ENCODE results near the gene OR6K2. TPM values are rescaled to one million over a fixed set of nuclear protein-coding genes. Genes with fewer than 3 reads are reported as not detected.

Gene OR6K2
- total RNA-seq (not detected in 2 replicates), polyA plus RNA-seq (not detected in 2 replicates)

DNA sequence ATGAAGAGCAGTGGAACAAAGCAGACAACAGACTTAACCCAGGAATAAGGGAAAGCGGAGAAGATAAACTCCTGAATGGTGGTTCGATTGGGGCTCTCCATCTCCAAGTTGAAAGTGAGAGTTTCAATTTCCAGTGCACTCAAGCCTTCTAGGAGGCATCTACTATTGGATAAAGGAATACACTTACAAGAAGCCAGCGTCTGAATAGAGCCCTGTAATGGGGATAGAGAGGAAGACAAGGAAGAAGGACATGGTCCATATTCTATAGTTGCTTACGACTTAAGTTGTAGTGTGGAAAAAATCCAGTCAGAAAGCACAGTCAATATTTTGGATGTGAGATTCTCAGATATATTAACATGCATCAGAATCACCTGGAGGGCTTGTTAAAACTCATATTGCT is at the start of gene OR6K2:
Gene OR6K2 (minus strand): TSS at position 101 of the 400 bp plus-strand sequence. CDS start 0 bp downstream, at position 101.
- H3K36me3 ChIP-seq, result no peaks in the 10 kb centered on the region
- no peak for DNase-seq (ENCODE audit: low read depth in 1 of 2, low spot score in 1 of 2)
- no peaks in the 10 kb centered on the region for H3K4me1 ChIP-seq (ENCODE audit: low read depth)
- H3K4me3 ChIP-seq, result no peak within 1 kb of the TSS
- H3K27me3 ChIP-seq, result no peaks in the 10 kb centered on the region
- TF ChIP-seq, protein P1, sequence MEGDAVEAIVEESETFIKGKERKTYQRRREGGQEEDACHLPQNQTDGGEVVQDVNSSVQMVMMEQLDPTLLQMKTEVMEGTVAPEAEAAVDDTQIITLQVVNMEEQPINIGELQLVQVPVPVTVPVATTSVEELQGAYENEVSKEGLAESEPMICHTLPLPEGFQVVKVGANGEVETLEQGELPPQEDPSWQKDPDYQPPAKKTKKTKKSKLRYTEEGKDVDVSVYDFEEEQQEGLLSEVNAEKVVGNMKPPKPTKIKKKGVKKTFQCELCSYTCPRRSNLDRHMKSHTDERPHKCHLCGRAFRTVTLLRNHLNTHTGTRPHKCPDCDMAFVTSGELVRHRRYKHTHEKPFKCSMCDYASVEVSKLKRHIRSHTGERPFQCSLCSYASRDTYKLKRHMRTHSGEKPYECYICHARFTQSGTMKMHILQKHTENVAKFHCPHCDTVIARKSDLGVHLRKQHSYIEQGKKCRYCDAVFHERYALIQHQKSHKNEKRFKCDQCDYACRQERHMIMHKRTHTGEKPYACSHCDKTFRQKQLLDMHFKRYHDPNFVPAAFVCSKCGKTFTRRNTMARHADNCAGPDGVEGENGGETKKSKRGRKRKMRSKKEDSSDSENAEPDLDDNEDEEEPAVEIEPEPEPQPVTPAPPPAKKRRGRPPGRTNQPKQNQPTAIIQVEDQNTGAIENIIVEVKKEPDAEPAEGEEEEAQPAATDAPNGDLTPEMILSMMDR (IDR thresholded peaks at IDR 0.05; ENCODE audit: low read depth, low read length), result no peak
- no peaks in the 10 kb centered on the region for H3K9me3 ChIP-seq (ENCODE audit: low read depth)
- no peak within 1 kb of the TSS for H3K27ac ChIP-seq

DNA sequence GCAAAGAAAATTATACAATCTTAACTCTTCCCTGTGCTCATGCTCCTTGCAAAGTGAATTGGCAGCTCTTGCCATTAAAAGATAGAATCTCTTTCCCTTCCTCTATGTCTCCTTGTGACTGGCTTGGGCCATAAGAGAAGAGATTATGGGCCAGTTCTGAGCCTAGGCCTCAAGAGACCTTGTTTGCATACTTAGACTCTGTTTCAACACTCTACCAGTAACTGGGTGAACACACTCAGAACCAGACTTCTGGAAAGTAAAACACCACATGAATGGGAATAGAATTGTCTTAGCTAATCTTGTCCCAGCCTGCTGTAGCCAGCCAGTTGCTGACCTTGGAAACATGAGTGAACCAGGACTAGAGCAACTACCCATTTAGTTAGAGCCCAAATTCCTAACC is 35.4 kb upstream of the OR6K2 start:
- TF ChIP-seq, protein P1 (IDR thresholded peaks at IDR 0.05; ENCODE audit: low read depth, low read length), result no peak
- DNase-seq (ENCODE audit: low read depth in 1 of 2, low spot score in 1 of 2), result no peak
- H3K27me3 ChIP-seq, result no peaks in the 10 kb centered on the region
- no peak overlapping the region for H3K4me3 ChIP-seq
- no peak overlapping the region for H3K27ac ChIP-seq
- H3K4me1 ChIP-seq (ENCODE audit: low read depth), result no peaks in the 10 kb centered on the region
- no peaks in the 10 kb centered on the region for H3K36me3 ChIP-seq
- no peaks in the 10 kb centered on the region for H3K9me3 ChIP-seq (ENCODE audit: low read depth)

DNA sequence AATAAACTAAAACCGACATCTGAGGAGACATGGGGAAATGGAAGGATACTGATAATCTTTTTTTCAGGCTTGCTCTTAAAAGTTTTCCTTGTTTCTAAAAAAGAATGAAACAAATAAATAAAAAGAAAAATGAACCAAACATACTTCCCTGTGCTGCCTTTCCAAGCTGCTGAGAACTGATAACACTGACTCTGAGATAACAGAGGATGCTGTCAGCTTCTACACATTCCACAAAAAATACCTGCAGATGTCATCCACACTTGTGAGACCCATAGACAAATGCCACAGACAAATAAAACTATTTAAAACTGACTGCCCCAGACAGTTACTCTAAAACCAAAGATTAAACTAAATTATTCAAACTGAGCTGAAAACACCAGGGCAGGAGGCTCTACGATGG is 32.1 kb upstream of the OR6K2 start:
- no peaks in the 10 kb centered on the region for H3K27me3 ChIP-seq
- TF ChIP-seq, protein P1 (IDR thresholded peaks at IDR 0.05; ENCODE audit: low read depth, low read length), result no peak
- H3K36me3 ChIP-seq, result no peaks in the 10 kb centered on the region
- no peak overlapping the region for H3K27ac ChIP-seq
- no peak for DNase-seq (ENCODE audit: low read depth in 1 of 2, low spot score in 1 of 2)
- H3K4me3 ChIP-seq, result no peak overlapping the region
- H3K9me3 ChIP-seq (ENCODE audit: low read depth), result no peaks in the 10 kb centered on the region
- H3K4me1 ChIP-seq (ENCODE audit: low read depth), result no peaks in the 10 kb centered on the region

DNA sequence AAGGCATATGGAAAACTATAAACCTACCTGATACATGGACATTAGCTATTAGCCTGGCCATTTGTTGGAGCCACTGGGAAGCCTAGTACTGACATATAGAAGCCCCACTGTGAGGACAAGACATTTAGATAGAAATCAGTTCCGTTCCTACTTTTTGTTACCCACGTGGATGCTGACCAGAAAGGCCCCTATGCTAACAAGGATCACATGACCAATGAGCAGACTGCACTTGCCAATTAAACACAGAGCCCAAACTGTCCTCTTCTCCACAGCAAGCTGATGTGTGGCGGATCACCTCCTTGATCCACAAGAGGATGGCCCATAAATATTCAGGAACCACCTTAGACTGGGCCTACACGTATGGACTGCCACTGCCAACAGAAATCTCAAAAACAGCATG is 31.3 kb upstream of the OR6K2 start:
- Histone ChIP-seq H3K36me3 (no peaks in the 10 kb centered on the region), H3K27ac (no peak overlapping the region), H3K4me3 (no peak overlapping the region), H3K9me3 (ENCODE audit: low read depth) (no peaks in the 10 kb centered on the region), H3K27me3 (no peaks in the 10 kb centered on the region), H3K4me1 (ENCODE audit: low read depth) (no peaks in the 10 kb centered on the region)
- TF ChIP-seq, protein P1 (IDR thresholded peaks at IDR 0.05; ENCODE audit: low read depth, low read length), result no peak
- DNase-seq (ENCODE audit: low read depth in 1 of 2, low spot score in 1 of 2), result no peak

GRCh38 chr1:158730453-158730852 is 30.0 kb upstream of the OR6K2 start:
- Histone ChIP-seq H3K4me3 (no peak overlapping the region), H3K36me3 (no peaks in the 10 kb centered on the region), H3K27me3 (no peaks in the 10 kb centered on the region), H3K4me1 (ENCODE audit: low read depth) (no peaks in the 10 kb centered on the region), H3K27ac (no peak overlapping the region), H3K9me3 (ENCODE audit: low read depth) (no peaks in the 10 kb centered on the region)
- DNase-seq (ENCODE audit: low read depth in 1 of 2, low spot score in 1 of 2), result no peak
- TF ChIP-seq, protein P1 (IDR thresholded peaks at IDR 0.05; ENCODE audit: low read depth, low read length), result no peak
